Measurements from ENCODE around the gene TSEN54. TPM values are rescaled to one million over a fixed set of nuclear protein-coding genes. Genes with fewer than 3 reads are reported as not detected.

Gene TSEN54
- total RNA-seq, 1 experiment from 2014 or later = 36.6 TPM

- Histone ChIP-seq H3K36me3 (ENCODE audit: insufficient read depth, low read length, poor library complexity, severe bottlenecking) (no peaks in the 10 kb centered on the region), H3K27ac (ENCODE audit: low read depth, low read length, poor library complexity, severe bottlenecking) (no peak overlapping the region), H3K9me3 (ENCODE audit: low read depth, low read length, poor library complexity, severe bottlenecking) (no peaks in the 10 kb centered on the region), H3K4me3 (ENCODE audit: low read depth, low read length, poor library complexity, severe bottlenecking) (no peak overlapping the region), H3K27me3 (replicated peaks; ENCODE audit: insufficient read depth, low read depth, low read length, poor library complexity) (no peaks in the 10 kb centered on the region), H3K4me1 (ENCODE audit: insufficient read depth, low read length, poor library complexity, severe bottlenecking) (no peaks in the 10 kb centered on the region)
- intact Hi-C loops (cut with micrococcal nuclease; ENCODE audit: unreplicated experiment) = no loop called here
- no peak for DNase-seq (ENCODE audit: low spot score)
- no TSS peak for BruUV-seq (replicated peaks)
- CTCF ChIA-PET = no interaction called here
- POLR2A ChIA-PET (ENCODE audit: low non-redundant PET) = no interaction called here
- TF ChIP-seq CTCF (conservative IDR thresholded peaks at IDR 0.05; ENCODE audit: low read depth, low read length) (no peak), EZH2 (IDR thresholded peaks at IDR 0.05; ENCODE audit: borderline replicate concordance, low read depth, low read length, poor library complexity, severe bottlenecking) (no peak)
These were observed 55.0 kb downstream of the TSEN54 start for GRCh38 chr17:75571197-75571884.

- no peak overlapping the region for H3K27ac ChIP-seq (ENCODE audit: low read depth, low read length, poor library complexity, severe bottlenecking)
- no peaks in the 10 kb centered on the region for H3K27me3 ChIP-seq (replicated peaks; ENCODE audit: insufficient read depth, low read depth, low read length, poor library complexity)
- CTCF ChIA-PET = interaction anchor here (0.7 kb wide), 1 partner anchor 9 kb away, joined by 12 read pairs; no protein-coding TSS in a partner anchor
- intact Hi-C loops (cut with micrococcal nuclease; ENCODE audit: unreplicated experiment) = no loop called here
- no TSS peak for BruUV-seq (replicated peaks)
- no peaks in the 10 kb centered on the region for H3K4me1 ChIP-seq (ENCODE audit: insufficient read depth, low read length, poor library complexity, severe bottlenecking)
- H3K36me3 ChIP-seq (ENCODE audit: insufficient read depth, low read length, poor library complexity, severe bottlenecking) = no peaks in the 10 kb centered on the region
- no peak for DNase-seq (ENCODE audit: low spot score)
- no peak overlapping the region for H3K4me3 ChIP-seq (ENCODE audit: low read depth, low read length, poor library complexity, severe bottlenecking)
- H3K9me3 ChIP-seq (ENCODE audit: low read depth, low read length, poor library complexity, severe bottlenecking) = no peaks in the 10 kb centered on the region
- no peak for TF ChIP-seq CTCF (conservative IDR thresholded peaks at IDR 0.05; ENCODE audit: low read depth, low read length)
- TF ChIP-seq EZH2 (IDR thresholded peaks at IDR 0.05; ENCODE audit: borderline replicate concordance, low read depth, low read length, poor library complexity, severe bottlenecking) = no peak
- POLR2A ChIA-PET (ENCODE audit: low non-redundant PET) = no interaction called here
These were observed 55.5 kb downstream of the TSEN54 start for GRCh38 chr17:75571885-75572215.

- DNase-seq (ENCODE audit: low spot score) = no peak
- ChIA-PET CTCF (no interaction called here), POLR2A (ENCODE audit: low non-redundant PET) (no interaction called here)
- Histone ChIP-seq H3K36me3 (ENCODE audit: insufficient read depth, low read length, poor library complexity, severe bottlenecking) (no peaks in the 10 kb centered on the region), H3K27ac (ENCODE audit: low read depth, low read length, poor library complexity, severe bottlenecking) (no peak overlapping the region), H3K4me3 (ENCODE audit: low read depth, low read length, poor library complexity, severe bottlenecking) (no peak overlapping the region), H3K9me3 (ENCODE audit: low read depth, low read length, poor library complexity, severe bottlenecking) (no peaks in the 10 kb centered on the region), H3K4me1 (ENCODE audit: insufficient read depth, low read length, poor library complexity, severe bottlenecking) (no peaks in the 10 kb centered on the region), H3K27me3 (replicated peaks; ENCODE audit: insufficient read depth, low read depth, low read length, poor library complexity) (no peaks in the 10 kb centered on the region)
- no TSS peak for BruUV-seq (replicated peaks)
- intact Hi-C loops (cut with micrococcal nuclease; ENCODE audit: unreplicated experiment) = no loop called here
- no peak for TF ChIP-seq EZH2 (IDR thresholded peaks at IDR 0.05; ENCODE audit: borderline replicate concordance, low read depth, low read length, poor library complexity, severe bottlenecking)
- no peak for TF ChIP-seq CTCF (conservative IDR thresholded peaks at IDR 0.05; ENCODE audit: low read depth, low read length)
These were observed 56.6 kb downstream of the TSEN54 start for GRCh38 chr17:75572713-75573539.

Data from A673 (cell line).